HUES64 (cell line): ENCODE measurements around the gene CCDC186.

Source experiments
- H3K27ac ChIP-seq: 2 replicates; pipeline ENCODE4 v1.7.0; 2013; ENCODE audit warnings: low read depth, low read length, inconsistent platforms
- H3K27me3 ChIP-seq: 2 replicates; pipeline ENCODE4 v1.6.1; 2013; ENCODE audit warnings: mild to moderate bottlenecking, low read length; ENCODE audit not compliant: insufficient read depth
- H3K36me3 ChIP-seq: 2 replicates; pipeline ENCODE4 v1.6.1; 2013; ENCODE audit warnings: mild to moderate bottlenecking, low read length; ENCODE audit not compliant: insufficient read depth
- H3K4me1 ChIP-seq: 2 replicates; pipeline ENCODE4 v1.6.1; 2013; ENCODE audit warnings: mild to moderate bottlenecking, low read length, moderate library complexity; ENCODE audit not compliant: insufficient read depth
- H3K4me3 ChIP-seq: 2 replicates; pipeline ENCODE4 v1.5.1; 2013; ENCODE audit warnings: mild to moderate bottlenecking, low read length, moderate library complexity
- H3K9ac ChIP-seq: 2 replicates; pipeline ENCODE4 v1.6.1; 2013; ENCODE audit warnings: mild to moderate bottlenecking, low read depth, low read length
- H3K9me3 ChIP-seq: 2 replicates; pipeline ENCODE4 v1.6.1; 2013; ENCODE audit warnings: low read depth, low read length; ENCODE audit not compliant: insufficient read depth
- WGBS: fragments of 150-250, 120-280 bp; methylation state at CpG from one replicate; pipeline ENCODE4 v1.1.7; 2013; ENCODE audit warnings: missing lambda C conversion rate; 5-methylcytosine and 5-hydroxymethylcytosine counted together

Gene CCDC186

GRCh38 chr10:114084215-114084614, 89.8 kb downstream of the CCDC186 start:
- Histone ChIP-seq H3K36me3 (no peaks in the 10 kb centered on the region), H3K4me1 (no peaks in the 10 kb centered on the region), H3K4me3 (no peak overlapping the region), H3K27ac (no peak overlapping the region), H3K9ac (no peak overlapping the region), H3K9me3 (no peaks in the 10 kb centered on the region), H3K27me3 (no peaks in the 10 kb centered on the region)
- 94% methylated on average over 4 of the region's 4 CpGs for WGBS

GRCh38 chr10:114083040-114083439, 91.0 kb downstream of the CCDC186 start:
- no peak overlapping the region for H3K4me3 ChIP-seq
- H3K27me3 ChIP-seq: no peaks in the 10 kb centered on the region
- WGBS: 92% methylated on average over 5 of the region's 5 CpGs
- H3K9ac ChIP-seq: no peak overlapping the region
- H3K4me1 ChIP-seq: no peaks in the 10 kb centered on the region
- no peak overlapping the region for H3K27ac ChIP-seq
- H3K36me3 ChIP-seq: no peaks in the 10 kb centered on the region
- no peaks in the 10 kb centered on the region for H3K9me3 ChIP-seq

- H3K9me3 ChIP-seq: no peaks in the 10 kb centered on the region
- 93% methylated on average over 8 of the region's 8 CpGs for WGBS
- no peaks in the 10 kb centered on the region for H3K36me3 ChIP-seq
- H3K4me1 ChIP-seq: no peaks in the 10 kb centered on the region
- no peaks in the 10 kb centered on the region for H3K27me3 ChIP-seq
- H3K9ac ChIP-seq: no peak overlapping the region
- H3K27ac ChIP-seq: no peak overlapping the region
- no peak overlapping the region for H3K4me3 ChIP-seq
Observed at GRCh38 chr10:114081911-114082583, 92.0 kb downstream of the CCDC186 start.

GRCh38 chr10:114079421-114079820, 94.6 kb downstream of the CCDC186 start:
- no peaks in the 10 kb centered on the region for H3K36me3 ChIP-seq
- H3K9me3 ChIP-seq: no peaks in the 10 kb centered on the region
- H3K27me3 ChIP-seq: no peaks in the 10 kb centered on the region; the same call in 1 of the 2 replicates
- 89% methylated on average over 5 of the region's 5 CpGs for WGBS
- no peak overlapping the region for H3K27ac ChIP-seq
- no peak overlapping the region for H3K9ac ChIP-seq
- H3K4me1 ChIP-seq: no peaks in the 10 kb centered on the region
- H3K4me3 ChIP-seq: no peak overlapping the region

- no peaks in the 10 kb centered on the region; the same call in 1 of the 2 replicates for H3K27me3 ChIP-seq
- H3K4me1 ChIP-seq: no peaks in the 10 kb centered on the region
- H3K9ac ChIP-seq: no peak overlapping the region
- no peaks in the 10 kb centered on the region for H3K9me3 ChIP-seq
- WGBS: 99% methylated on average over 5 of the region's 6 CpGs
- no peak overlapping the region for H3K4me3 ChIP-seq
- no peak overlapping the region for H3K27ac ChIP-seq
- H3K36me3 ChIP-seq: no peaks in the 10 kb centered on the region
Observed at GRCh38 chr10:114078346-114078745, 95.7 kb downstream of the CCDC186 start.

GRCh38 chr10:114077815-114078219, 96.2 kb downstream of the CCDC186 start:
- H3K9ac ChIP-seq: no peak overlapping the region
- H3K9me3 ChIP-seq: no peaks in the 10 kb centered on the region
- no peaks in the 10 kb centered on the region for H3K36me3 ChIP-seq
- WGBS: 85% methylated on average over 9 of the region's 9 CpGs
- H3K4me3 ChIP-seq: no peak overlapping the region
- H3K27ac ChIP-seq: no peak overlapping the region
- no peaks in the 10 kb centered on the region for H3K4me1 ChIP-seq
- no peaks in the 10 kb centered on the region; the same call in 1 of the 2 replicates for H3K27me3 ChIP-seq

GRCh38 chr10:114077347-114077746, 96.7 kb downstream of the CCDC186 start:
- 86% methylated on average over 1 of the region's 1 CpG for WGBS
- H3K27me3 ChIP-seq: no peaks in the 10 kb centered on the region; the same call in 1 of the 2 replicates
- no peaks in the 10 kb centered on the region for H3K9me3 ChIP-seq
- H3K9ac ChIP-seq: no peak overlapping the region
- H3K4me3 ChIP-seq: no peak overlapping the region
- no peak overlapping the region for H3K27ac ChIP-seq
- H3K4me1 ChIP-seq: no peaks in the 10 kb centered on the region
- no peaks in the 10 kb centered on the region for H3K36me3 ChIP-seq

- H3K27me3 ChIP-seq: no peaks in the 10 kb centered on the region; the same call in 1 of the 2 replicates
- no peaks in the 10 kb centered on the region for H3K9me3 ChIP-seq
- no peak overlapping the region for H3K4me3 ChIP-seq
- H3K4me1 ChIP-seq: no peaks in the 10 kb centered on the region
- H3K9ac ChIP-seq: no peak overlapping the region
- H3K27ac ChIP-seq: no peak overlapping the region
- H3K36me3 ChIP-seq: no peaks in the 10 kb centered on the region
- 97% methylated on average over 6 of the region's 6 CpGs for WGBS
Observed at GRCh38 chr10:114075093-114075492, 98.9 kb downstream of the CCDC186 start.

GRCh38 chr10:114073395-114074186, 100.4 kb downstream of the CCDC186 start:
- no peak overlapping the region for H3K27ac ChIP-seq
- H3K36me3 ChIP-seq: no peaks in the 10 kb centered on the region
- 88% methylated on average over 13 of the region's 14 CpGs for whole genome bisulfite sequencing
- no peaks in the 10 kb centered on the region for H3K9me3 ChIP-seq
- H3K27me3 ChIP-seq: no peaks in the 10 kb centered on the region; the same call in 1 of the 2 replicates
- H3K9ac ChIP-seq: no peak overlapping the region
- H3K4me3 ChIP-seq: no peak overlapping the region
- no peaks in the 10 kb centered on the region for H3K4me1 ChIP-seq

- H3K4me3 ChIP-seq: no peak overlapping the region
- H3K9me3 ChIP-seq: no peaks in the 10 kb centered on the region
- H3K4me1 ChIP-seq: no peaks in the 10 kb centered on the region
- H3K36me3 ChIP-seq: no peaks in the 10 kb centered on the region
- no peak overlapping the region for H3K27ac ChIP-seq
- H3K27me3 ChIP-seq: no peaks in the 10 kb centered on the region; the same call in 1 of the 2 replicates
- WGBS: 93% methylated on average over 4 of the region's 4 CpGs
- H3K9ac ChIP-seq: no peak overlapping the region
Observed at GRCh38 chr10:114071178-114071577, 102.8 kb downstream of the CCDC186 start.
